Uterus (tissue), 2 donors: Measurements from ENCODE around the gene U2SURP.

Experiments
- POLR2A ChIP-seq, 2 donors: fragments of 450-650 bp; IDR thresholded peaks; one replicate each; pipeline ENCODE4 v1.6.1; 2016; ENCODE audit warnings: antibody characterized with exemption in 2 of 2, mild to moderate bottlenecking in 1 of 2, moderate library complexity in 1 of 2
- TF ChIP-seq, protein P1 (sequence below), 4 experiments: fragments of 200-600 bp in 2 of 4; fragments of 450-650 bp in 2 of 4; sonication (generic) in 2 of 4; IDR thresholded peaks; one replicate each; pipeline ENCODE4 v1.5.1; 2016 to 2019; ENCODE audit warnings: antibody characterized with exemption in 4 of 4, mild to moderate bottlenecking in 2 of 4, moderate library complexity in 1 of 4

DNA sequence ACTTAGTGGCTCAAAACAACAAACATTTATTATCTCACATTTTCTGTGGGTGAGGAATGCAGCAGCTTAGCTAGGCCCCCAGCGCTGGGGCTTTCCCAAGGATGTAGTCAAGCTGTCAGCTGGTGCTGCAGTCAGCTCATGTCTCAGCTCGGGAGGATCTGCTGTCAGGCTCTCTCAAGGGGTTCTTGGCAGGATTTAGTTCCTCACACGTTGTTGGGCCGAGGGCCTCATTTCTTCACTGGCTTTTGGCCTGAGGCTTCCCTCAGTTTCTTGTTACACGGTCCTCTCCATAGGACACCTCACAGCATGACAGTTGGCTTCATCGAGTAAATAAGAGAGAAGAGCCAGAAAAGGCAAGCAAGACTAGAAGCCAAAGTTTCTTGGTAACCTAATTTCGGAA lies 13.7 kb upstream of the U2SURP start:
- TF ChIP-seq, protein P1, sequence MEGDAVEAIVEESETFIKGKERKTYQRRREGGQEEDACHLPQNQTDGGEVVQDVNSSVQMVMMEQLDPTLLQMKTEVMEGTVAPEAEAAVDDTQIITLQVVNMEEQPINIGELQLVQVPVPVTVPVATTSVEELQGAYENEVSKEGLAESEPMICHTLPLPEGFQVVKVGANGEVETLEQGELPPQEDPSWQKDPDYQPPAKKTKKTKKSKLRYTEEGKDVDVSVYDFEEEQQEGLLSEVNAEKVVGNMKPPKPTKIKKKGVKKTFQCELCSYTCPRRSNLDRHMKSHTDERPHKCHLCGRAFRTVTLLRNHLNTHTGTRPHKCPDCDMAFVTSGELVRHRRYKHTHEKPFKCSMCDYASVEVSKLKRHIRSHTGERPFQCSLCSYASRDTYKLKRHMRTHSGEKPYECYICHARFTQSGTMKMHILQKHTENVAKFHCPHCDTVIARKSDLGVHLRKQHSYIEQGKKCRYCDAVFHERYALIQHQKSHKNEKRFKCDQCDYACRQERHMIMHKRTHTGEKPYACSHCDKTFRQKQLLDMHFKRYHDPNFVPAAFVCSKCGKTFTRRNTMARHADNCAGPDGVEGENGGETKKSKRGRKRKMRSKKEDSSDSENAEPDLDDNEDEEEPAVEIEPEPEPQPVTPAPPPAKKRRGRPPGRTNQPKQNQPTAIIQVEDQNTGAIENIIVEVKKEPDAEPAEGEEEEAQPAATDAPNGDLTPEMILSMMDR (IDR thresholded peaks at IDR 0.05) = no peak
- TF ChIP-seq POLR2A (IDR thresholded peaks at IDR 0.05) = no peak
